SK-N-SH (cell line): ENCODE measurements around the gene YIF1B. TPM values are rescaled to one million over a fixed set of nuclear protein-coding genes. Genes with fewer than 3 reads are reported as not detected.

Experiments
- CTCF ChIA-PET: fragments of 300-600, 350-600 bp; formaldehyde crosslinking; extraction: SDS; loops from one replicate; lab custom pipeline; 2021; lab: Yijun Ruan, JAX
- POLR2A ChIA-PET: fragments of 350-600 bp; sonication (Branson Sonifier 250); formaldehyde crosslinking; extraction: SDS; loops from one replicate; lab custom pipeline; 2020; ENCODE audit warnings: antibody characterized with exemption, inconsistent platforms; lab: Yijun Ruan, JAX
- DNase-seq: peaks from one replicate; pipeline ENCODE4 v3.0.0; 2012
- H2AFZ ChIP-seq: fragments of 200-600 bp; sonication (generic); 2 replicates; pipeline ENCODE4 v1.8.1; 2016; ENCODE audit warnings: antibody characterized with exemption, mild to moderate bottlenecking, low read depth
- H3F3A ChIP-seq: fragments of 200-600 bp; sonication (generic); replicated peaks from 2 replicates; pipeline ENCODE3; 2016; ENCODE audit warnings: antibody characterized with exemption, mild to moderate bottlenecking; ENCODE audit not compliant: insufficient read depth
- H3K27ac ChIP-seq, 2 experiments: fragments of 200-500 bp in 1 of 2; fragments of 200-600 bp in 1 of 2; sonication (Bioruptor generic) in 1 of 2; sonication (generic), shearing (Covaris generic) in 1 of 2; 2 replicates each; pipeline versions ENCODE4 v1.5.1 to v1.6.1; 2014 to 2016; ENCODE audit warnings: low read depth in 2 of 2, inconsistent platforms in 1 of 2, low read length in 1 of 2, mild to moderate bottlenecking in 1 of 2, mixed read lengths in 1 of 2
- H3K27me3 ChIP-seq: fragments of 200-600 bp; sonication (generic), shearing (Covaris generic); 2 replicates; pipeline ENCODE4 v1.6.1; 2016; ENCODE audit warnings: mixed run types; ENCODE audit not compliant: insufficient read depth
- H3K36me3 ChIP-seq, 2 experiments: fragments of 200-500 bp in 1 of 2; fragments of 200-600 bp in 1 of 2; sonication (Bioruptor generic) in 1 of 2; sonication (generic) in 1 of 2; replicated peaks in 1 of 2; 2 replicates each; pipeline versions ENCODE3 to v1.5.1; 2014 to 2016; ENCODE audit warnings: low read length in 1 of 2, mild to moderate bottlenecking in 1 of 2; ENCODE audit not compliant: insufficient read depth in 2 of 2, control insufficient read depth in 1 of 2
- H3K4me1 ChIP-seq, 2 experiments: fragments of 200-500 bp in 1 of 2; fragments of 200-600 bp in 1 of 2; sonication (Bioruptor generic) in 1 of 2; sonication (generic), shearing (Covaris generic) in 1 of 2; 2 replicates each; pipeline versions ENCODE4 v1.5.1 to v1.6.1; 2014 to 2016; ENCODE audit warnings: low read depth in 1 of 2, low read length in 1 of 2, mixed run types in 1 of 2; ENCODE audit not compliant: insufficient read depth in 2 of 2, control insufficient read depth in 1 of 2
- H3K4me2 ChIP-seq: fragments of 200-600 bp; sonication (generic), shearing (Covaris generic); 2 replicates; pipeline ENCODE4 v1.6.1; 2017; ENCODE audit warnings: mixed run types
- H3K4me3 ChIP-seq, 2 experiments: fragments of 200-500 bp in 1 of 2; fragments of 200-600 bp in 1 of 2; sonication (Bioruptor generic) in 1 of 2; sonication (generic), shearing (Covaris generic) in 1 of 2; 2 replicates each; pipeline versions ENCODE4 v1.5.1 to v1.8.1; 2014 to 2016; ENCODE audit warnings: low read depth in 2 of 2, inconsistent platforms in 1 of 2, low read length in 1 of 2, mild to moderate bottlenecking in 1 of 2, mixed read lengths in 1 of 2, moderate library complexity in 1 of 2
- H3K79me2 ChIP-seq: fragments of 200-600 bp; sonication (generic); 2 replicates; pipeline ENCODE4 v1.8.1; 2017; ENCODE audit warnings: mild to moderate bottlenecking; ENCODE audit not compliant: insufficient read depth
- H3K9ac ChIP-seq: fragments of 200-600 bp; sonication (generic); 2 replicates; pipeline ENCODE4 v1.6.1; 2017; ENCODE audit warnings: mixed run types
- H3K9me2 ChIP-seq: fragments of 200-600 bp; sonication (generic); 2 replicates; pipeline ENCODE4 v1.6.1; 2017; ENCODE audit warnings: mixed run types
- H3K9me3 ChIP-seq: fragments of 200-600 bp; sonication (generic); 2 replicates; pipeline ENCODE4 v1.6.1; 2017; ENCODE audit warnings: mixed run types, mild to moderate bottlenecking, moderate library complexity
- H4K20me1 ChIP-seq: fragments of 200-600 bp; sonication (generic); 2 replicates; pipeline ENCODE4 v1.6.1; 2017; ENCODE audit warnings: mild to moderate bottlenecking, mixed run types; ENCODE audit not compliant: insufficient read depth
- EZH2phosphoT487 ChIP-seq: fragments of 200-600 bp; sonication (generic); IDR thresholded peaks from 2 replicates; pipeline ENCODE4 v1.6.1; 2017; ENCODE audit warnings: low read depth, mixed run types, mild to moderate bottlenecking, antibody characterized with exemption, moderate library complexity, borderline replicate concordance
- GATA2 ChIP-seq: sonication (generic); formaldehyde crosslinking; IDR thresholded peaks from 2 replicates; pipeline ENCODE4 v1.5.0; 2020; ENCODE audit warnings: mild to moderate bottlenecking, missing genetic modification reagents
- MXI1 ChIP-seq: IDR thresholded peaks from 2 replicates; pipeline ENCODE4 v1.6.1; 2012; ENCODE audit warnings: mild to moderate bottlenecking, low read depth, low read length, improper control_type of control experiment
- NRF1 ChIP-seq: IDR thresholded peaks from 2 replicates; pipeline ENCODE4 v1.6.1; 2012; ENCODE audit warnings: low read depth, mild to moderate bottlenecking, low read length
- PBX3 ChIP-seq: IDR thresholded peaks from 2 replicates; pipeline ENCODE4; 2012
- REST ChIP-seq: IDR thresholded peaks from 2 replicates; pipeline ENCODE4 v1.6.1; 2012; ENCODE audit warnings: mild to moderate bottlenecking, low read depth, low read length, moderate library complexity
- SIN3A ChIP-seq: IDR thresholded peaks from 2 replicates; pipeline ENCODE4 v1.6.1; 2012; ENCODE audit warnings: low read depth, mild to moderate bottlenecking, low read length, moderate library complexity, borderline replicate concordance
- SMC3 ChIP-seq: IDR thresholded peaks from 2 replicates; pipeline ENCODE4 v1.6.1; 2012; ENCODE audit warnings: low read depth, low read length, improper control_type of control experiment
- TAF1 ChIP-seq: IDR thresholded peaks from 2 replicates; pipeline ENCODE4 v1.6.1; 2012; ENCODE audit warnings: low read depth, mild to moderate bottlenecking, low read length, moderate library complexity, borderline replicate concordance
- TCF12 ChIP-seq: IDR thresholded peaks from 2 replicates; pipeline ENCODE4 v1.4.0; 2012
- YY1 ChIP-seq: IDR thresholded peaks from 2 replicates; pipeline ENCODE4 v1.4.0; 2012; ENCODE audit warnings: low read depth, mild to moderate bottlenecking
- WGBS: methylation state at CpG from one replicate; pipeline ENCODE4 v1.1.6; 2017; ENCODE audit warnings: low lambda C conversion rate; 5-methylcytosine and 5-hydroxymethylcytosine counted together
- polyA plus RNA-seq, 3 experiments: library from polyadenylated mRNA; depleted of rRNA; stranded (reverse); fragments of >200 nt; gene quantifications; 2 replicates each; pipeline ENCODE4 v1.2.3, GENCODE V29; 2012

YIF1B gene
- polyA plus RNA-seq, 1 of the 3 experiments (the other 2 are of a cell fraction) = 121 TPM

- TF ChIP-seq SMC3 = no peak
- TF ChIP-seq EZH2phosphoT487 = no peak
- TF ChIP-seq MXI1 = no peak
- no peak for TF ChIP-seq PBX3
Observed at GRCh38 chr19:38298821-38299680, 16.7 kb downstream of the YIF1B start (continued).

GRCh38 chr19:38294090-38294489, 21.7 kb downstream of the YIF1B start:
- Histone ChIP-seq H3K79me2 (no peaks in the 10 kb centered on the region), H3K27me3 (no peaks in the 10 kb centered on the region), H2AFZ (no peak overlapping the region), H3K4me3 (no peak overlapping the region), H3K27ac (no peak overlapping the region), H3K9ac (no peak overlapping the region), H3K9me3 (no peaks in the 10 kb centered on the region), H4K20me1 (no peaks in the 10 kb centered on the region), H3K9me2 (no peaks in the 10 kb centered on the region), H3K36me3 (no peaks in the 10 kb centered on the region), H3K4me1 (no peaks in the 10 kb centered on the region; a peak in 1 of 4 replicates), H3K4me2 (no peak overlapping the region), H3F3A (peaks cover under 1% of the 10 kb centered on the region)
- TF ChIP-seq GATA2 (CRISPR knock-in tag) (no peak), SIN3A (no peak)
- POLR2A ChIA-PET = no interaction called here
- WGBS = 76% methylated on average over 8 of the region's 8 CpGs
- CTCF ChIA-PET = interaction anchor here (1.0 kb wide), 1 partner anchor 50 kb away, joined by 3 read pairs; no protein-coding TSS in a partner anchor
- no peak for DNase-seq

- CTCF ChIA-PET = no interaction called here
- Histone ChIP-seq H3K4me3 (no peak overlapping the region), H3K27me3 (no peaks in the 10 kb centered on the region), H3F3A (no peaks in the 10 kb centered on the region), H3K36me3 (no peaks in the 10 kb centered on the region), H3K9ac (no peak overlapping the region), H3K27ac (no peak overlapping the region), H3K79me2 (no peaks in the 10 kb centered on the region), H2AFZ (no peak overlapping the region), H3K4me2 (no peak overlapping the region), H3K4me1 (peaks cover 0 to 7% of the 10 kb centered on the region in 2 experiments; a peak in 1 of 4 replicates), H4K20me1 (no peaks in the 10 kb centered on the region), H3K9me2 (no peaks in the 10 kb centered on the region), H3K9me3 (no peaks in the 10 kb centered on the region)
- WGBS = 86% methylated on average over 9 of the region's 9 CpGs
- DNase-seq = no peak
- POLR2A ChIA-PET = interaction anchor here (0.6 kb wide), 1 partner anchor 52 kb away, joined by 3 read pairs; no protein-coding TSS in a partner anchor
- TF ChIP-seq NRF1 = no peak
- TF ChIP-seq TCF12 = no peak
- TF ChIP-seq TAF1 = no peak
- TF ChIP-seq REST = no peak
- TF ChIP-seq SIN3A = no peak
- no peak for TF ChIP-seq GATA2 (CRISPR knock-in tag)
- no peak for TF ChIP-seq YY1
Observed at GRCh38 chr19:38293281-38293680, 22.5 kb downstream of the YIF1B start.
